Naive thymus-derived CD4-positive, alpha-beta T cell (primary cell): Measurements from ENCODE around the gene CDC14B. TPM values are rescaled to one million over a fixed set of nuclear protein-coding genes. Genes with fewer than 3 reads are reported as not detected.
"Not testable (repeated sequence)": the region's sequence is repeated elsewhere in the genome, so short reads cannot be mapped to it uniquely, and the experiment has no call there.

ENCODE experiments used
- ATAC-seq: fragments of 150-1000 bp; cut with Tn5 transposase; 2 replicates; pipeline ENCODE4 v1.10.0; 2021; ENCODE audit warnings: mild to moderate bottlenecking, moderate library complexity
- CTCF ChIA-PET: fragments of 350-600 bp; sonication (Branson Sonifier 250); formaldehyde crosslinking; loops from one replicate; lab custom pipeline; 2021; ENCODE audit warnings: antibody characterized with exemption; lab: Charles Lee
- POLR2A ChIA-PET: fragments of 350-600 bp; sonication (Branson Sonifier 250); formaldehyde crosslinking; loops from one replicate; lab custom pipeline; 2021; ENCODE audit warnings: antibody characterized with exemption, inconsistent platforms; lab: Charles Lee
- DNase-seq, 9 donors: peaks; one replicate each; pipeline versions ENCODE4 v3.0.0 to v3.0.0-alpha.2; 2020 to 2022; ENCODE audit warnings: mixed read lengths in 1 of 9
- H3K27ac ChIP-seq: one replicate; pipeline ENCODE4 v1.7.0; 2013; ENCODE audit warnings: mild to moderate bottlenecking, low read depth, low read length, moderate library complexity
- H3K27me3 ChIP-seq, 2 donors: one replicate each; pipeline ENCODE4 v1.7.0; 2013; ENCODE audit warnings: low read length in 2 of 2, mild to moderate bottlenecking in 2 of 2, moderate library complexity in 2 of 2; ENCODE audit not compliant: control insufficient read depth in 2 of 2, insufficient read depth in 2 of 2
- H3K36me3 ChIP-seq, 3 experiments: 1 replicate in 2 of 3; 2 replicates in 1 of 3; pipeline ENCODE4 v1.7.0; 2013; ENCODE audit warnings: low read length in 3 of 3, mild to moderate bottlenecking in 3 of 3, moderate library complexity in 1 of 3; ENCODE audit not compliant: insufficient read depth in 3 of 3, control insufficient read depth in 2 of 3
- H3K4me1 ChIP-seq, 2 donors: one replicate each; pipeline ENCODE4 v1.7.0; 2013; ENCODE audit warnings: low read length in 2 of 2, mild to moderate bottlenecking in 2 of 2, moderate library complexity in 1 of 2; ENCODE audit not compliant: control insufficient read depth in 2 of 2, insufficient read depth in 2 of 2
- H3K4me3 ChIP-seq: 2 replicates; pipeline ENCODE4 v1.7.0; 2013; ENCODE audit warnings: mild to moderate bottlenecking, low read length
- H3K9me3 ChIP-seq, 3 experiments: 1 replicate in 2 of 3; 2 replicates in 1 of 3; pipeline ENCODE4 v1.7.0; 2013; ENCODE audit warnings: low read length in 3 of 3; ENCODE audit not compliant: control insufficient read depth in 2 of 3
- H3K27ac Mint-ChIP-seq, 9 donors: one replicate each; pipeline ENCODE4 v1.8.0; 2020 to 2022; ENCODE audit warnings: mixed read lengths in 9 of 9, mild to moderate bottlenecking in 8 of 9, moderate library complexity in 5 of 9, inconsistent platforms in 2 of 9
- H3K27me3 Mint-ChIP-seq, 5 donors: one replicate each; pipeline ENCODE4 v1.8.0; 2021 to 2022; ENCODE audit warnings: mixed read lengths in 5 of 5, mild to moderate bottlenecking in 1 of 5
- H3K36me3 Mint-ChIP-seq, 5 donors: one replicate each; pipeline ENCODE4 v1.8.0; 2020 to 2022; ENCODE audit warnings: mixed read lengths in 5 of 5, mild to moderate bottlenecking in 3 of 5, inconsistent platforms in 1 of 5
- H3K4me1 Mint-ChIP-seq, 7 donors: one replicate each; pipeline ENCODE4 v1.8.0; 2020 to 2022; ENCODE audit warnings: mixed read lengths in 7 of 7, mild to moderate bottlenecking in 3 of 7, inconsistent platforms in 1 of 7
- H3K4me3 Mint-ChIP-seq, 10 donors: one replicate each; pipeline ENCODE4 v1.8.0; 2020 to 2022; ENCODE audit warnings: mild to moderate bottlenecking in 10 of 10, mixed read lengths in 10 of 10, moderate library complexity in 6 of 10, inconsistent platforms in 2 of 10
- H3K9me3 Mint-ChIP-seq, 11 donors: one replicate each; pipeline ENCODE4 v1.8.0; 2020 to 2022; ENCODE audit warnings: mixed read lengths in 11 of 11, mild to moderate bottlenecking in 4 of 11, inconsistent platforms in 1 of 11, moderate library complexity in 1 of 11
- intact Hi-C, 2 donors: fragments of 100-400 bp; cut with micrococcal nuclease; formaldehyde crosslinking; loops; one replicate each; pipeline ENCODE4 v1.15.1; 2023
- polyA plus RNA-seq, 2 donors: library from polyadenylated mRNA; unstranded; fragments of 300-500 nt; fragmentation: Illumina TruSeq; gene quantifications; one replicate each; pipeline ENCODE4 v1.2.3, GENCODE V29; 2021
- total RNA-seq, 6 experiments: library from RNA in 5 of 6; stranded (reverse) in 5 of 6; gene quantifications; 1 replicate in 5 of 6; 2 replicates in 1 of 6; pipeline ENCODE4 v1.2.3 and lab custom pipeline; 2021 to 2026

CDC14B gene
- total RNA-seq (10 to 100 TPM in 2 of 5 experiments, 1 to 10 TPM in 2, under 1 TPM in 1; 0.41 to 16.5 (median 9.4) TPM), polyA plus RNA-seq (10 to 100 TPM in 1 of 2 donors, 1 to 10 TPM in 1; 9.3 to 11.0 TPM), total RNA-seq (lab: John Stamatoyannopoulos, UW) (13.1 reads per million, percentile 41 among the genes with 10 or more reads in this experiment)

DNA sequence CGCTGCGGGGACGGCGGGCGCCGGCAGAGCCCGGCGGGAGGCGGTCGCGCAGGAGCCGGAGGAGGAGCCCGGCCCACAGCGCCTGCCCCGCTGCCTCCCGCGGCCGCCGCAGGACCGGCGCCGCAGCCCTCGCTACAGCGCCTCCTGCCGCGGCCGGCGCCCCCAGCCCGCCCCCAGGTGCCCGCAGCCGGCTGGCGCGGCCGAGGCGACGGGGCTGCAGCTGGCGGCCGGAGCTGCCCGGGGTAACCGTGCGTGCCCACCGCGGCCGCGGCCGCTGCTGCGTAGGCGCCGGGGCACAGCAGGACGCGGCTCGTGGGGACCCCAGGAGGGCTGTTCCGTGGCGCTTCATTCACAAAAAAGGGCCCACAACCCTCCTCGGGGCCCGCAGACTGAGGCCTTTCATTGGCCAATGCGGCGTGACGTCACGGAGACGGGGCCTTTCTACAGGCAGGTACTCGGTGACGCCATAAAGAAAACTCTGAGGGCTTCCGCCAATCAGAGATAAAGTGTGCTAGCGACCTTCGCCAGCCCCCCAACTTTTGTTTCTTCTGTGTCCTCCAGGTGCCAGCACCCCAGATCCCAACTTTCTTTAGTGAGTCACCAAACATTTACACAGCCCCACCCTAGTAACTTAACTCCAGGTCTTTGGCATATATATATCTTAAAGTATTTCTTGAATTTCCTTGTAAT lies at the start of gene CDC14B:
Gene CDC14B, minus strand, starts transcription at position 353 of the 690 bp plus-strand sequence. CDS start 465 bp downstream, outside the sequence.
- peak within 1 kb of the TSS in 5 of 9 donors; percentile 17 to 71 (median 38) for H3K27ac Mint-ChIP-seq
- CTCF ChIA-PET = no interaction called here
- POLR2A ChIA-PET = no interaction called here

DNA sequence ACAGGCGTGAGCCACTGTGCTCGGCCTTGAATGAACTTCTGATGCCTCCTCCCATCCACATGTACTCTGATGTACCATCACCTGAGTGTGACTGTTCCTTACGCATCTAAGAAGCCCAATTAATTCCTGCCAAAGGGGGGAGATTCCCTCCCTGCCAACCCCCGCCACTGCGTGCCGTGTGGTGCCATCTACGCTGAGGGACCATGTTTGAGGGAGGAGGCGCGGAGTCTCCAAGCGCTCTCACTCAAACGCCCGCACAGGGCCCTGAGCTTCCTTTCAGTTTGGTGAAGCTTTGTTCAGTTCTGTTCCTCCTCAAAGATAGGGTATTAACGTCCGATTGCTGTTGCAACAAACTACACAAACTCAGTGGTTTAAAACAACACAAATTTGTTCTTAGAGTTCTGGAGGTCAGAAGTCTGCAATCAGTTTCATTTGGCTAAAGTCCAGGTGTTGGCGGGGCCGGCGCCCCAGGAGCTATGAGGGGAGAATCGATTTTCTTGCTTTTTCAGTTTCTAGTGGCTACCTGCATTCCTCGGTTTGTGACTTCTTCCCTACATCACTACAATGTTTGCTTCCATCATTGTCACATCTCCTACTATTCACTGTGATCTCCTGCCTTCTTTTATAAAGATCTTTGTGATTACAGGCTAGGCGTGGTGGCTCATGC lies 49.4 kb upstream of the CDC14B start:
- no peak overlapping the region for H3K27ac ChIP-seq
- Mint-ChIP-seq H3K27ac (no peak overlapping the region), H3K4me3 (no peak overlapping the region), H3K36me3 (no peaks in the 10 kb centered on the region), H3K4me1 (peaks cover 0 to 1% (median 0%) of the 10 kb centered on the region in 7 donors), H3K9me3 (peaks cover 0 to 5% (median 0%) of the 10 kb centered on the region in 11 donors), H3K27me3 (peaks cover 0 to 21% (median 10%) of the 10 kb centered on the region in 5 donors)
- no peaks in the 10 kb centered on the region for H3K36me3 ChIP-seq
- no peaks in the 10 kb centered on the region for H3K9me3 ChIP-seq
- H3K27me3 ChIP-seq = no peaks in the 10 kb centered on the region
- ChIA-PET CTCF (no interaction called here), POLR2A (no interaction called here)
- H3K4me1 ChIP-seq = no peaks in the 10 kb centered on the region
- ATAC-seq = no peak
- intact Hi-C loops = loop anchor here (5.0 kb wide), 1 partner anchor 437 kb away; no protein-coding TSS in a partner anchor
- H3K4me3 ChIP-seq = no peak overlapping the region
- DNase-seq = no peak

More for the DNA sequence above, at the start of gene CDC14B:
- H3K9me3 Mint-ChIP-seq = peaks cover 0 to 1% (median 0%) of the 10 kb centered on the region in 11 donors
- no peak within 1 kb of the TSS for H3K27ac ChIP-seq
- H3K36me3 ChIP-seq = no peaks in the 10 kb centered on the region
- H3K4me1 ChIP-seq = peaks cover 0 to 8% of the 10 kb centered on the region in 2 donors
- peak within 1 kb of the TSS; percentile 59 to 85 (median 78) for H3K4me3 Mint-ChIP-seq
- no peaks in the 10 kb centered on the region for H3K36me3 Mint-ChIP-seq
- H3K27me3 ChIP-seq = peaks cover 2 to 4% of the 10 kb centered on the region in 2 donors
- peaks cover 0 to 20% (median 5%) of the 10 kb centered on the region in 7 donors for H3K4me1 Mint-ChIP-seq
- DNase-seq = peak; percentile 42 to 84 (median 62)
- H3K4me3 ChIP-seq = peak within 1 kb of the TSS; percentile 51
- peaks cover 24 to 60% (median 52%) of the 10 kb centered on the region in 5 donors for H3K27me3 Mint-ChIP-seq
- intact Hi-C loops = loop anchor here (1.0 to 5.0 kb wide), 3 partner anchors 35 to 1498 kb away; partner anchors contain the start of gene TRIM14 (in 1 of the 2)
- ATAC-seq = peak; percentile 83
- H3K9me3 ChIP-seq = no peaks in the 10 kb centered on the region

DNA sequence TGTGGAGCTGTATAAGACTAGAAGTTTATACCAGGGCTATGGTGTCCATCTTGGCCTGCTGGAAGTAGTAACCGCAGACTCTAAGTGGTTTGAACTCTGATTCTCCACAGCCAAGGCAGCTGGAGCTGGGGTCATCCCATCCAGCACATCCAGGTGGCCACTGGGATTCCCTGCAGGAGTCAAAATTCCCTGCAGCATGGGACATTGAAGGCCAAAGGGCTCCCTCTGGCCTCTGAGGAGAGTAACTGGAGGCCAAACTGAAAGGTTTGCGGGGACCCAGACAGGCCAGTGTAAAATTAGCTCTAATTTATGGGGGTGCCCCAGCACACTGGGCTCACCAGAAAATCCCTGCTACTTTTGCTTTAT lies 47.7 kb upstream of the CDC14B start:
- intact Hi-C loops = loop anchor here (5.0 kb wide), 1 partner anchor 435 kb away; no protein-coding TSS in a partner anchor
- ATAC-seq = no peak
- no peak overlapping the region for H3K27ac Mint-ChIP-seq

DNA sequence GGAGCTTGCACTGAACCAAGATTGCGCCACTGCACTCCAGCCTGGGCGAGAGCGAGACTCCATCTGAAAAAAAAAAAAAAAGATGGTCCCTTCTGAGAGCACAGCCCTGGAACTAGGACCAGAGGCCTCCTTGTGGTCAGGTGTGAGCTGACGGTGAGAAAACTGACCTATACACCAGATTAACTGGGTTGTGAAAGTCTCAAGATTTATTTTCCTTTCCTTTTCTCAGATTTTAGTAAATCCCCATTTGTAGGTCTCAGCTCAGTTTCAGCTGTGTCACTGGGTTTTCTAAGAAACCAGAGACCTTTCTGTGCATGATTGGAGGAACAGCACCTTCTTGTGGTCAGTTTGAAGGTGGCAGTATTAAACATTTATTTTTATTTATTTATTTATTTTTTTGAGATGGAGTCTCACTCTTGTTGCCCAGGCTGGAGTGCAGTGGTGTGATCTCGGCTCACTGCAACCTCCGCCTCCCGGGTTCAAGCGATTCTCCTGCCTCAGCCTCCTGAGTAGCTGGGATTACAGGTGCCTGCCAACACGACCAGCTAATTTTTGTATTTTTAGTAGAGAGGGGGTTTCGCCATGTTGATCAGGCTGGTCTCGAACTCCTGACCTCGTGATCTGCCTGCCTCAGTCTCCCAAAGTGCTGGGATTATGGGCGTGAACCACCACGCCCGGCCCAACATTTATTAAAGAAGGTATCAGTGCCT lies 47.2 kb upstream of the CDC14B start:
- not testable (repeated sequence) for H3K4me1 Mint-ChIP-seq, H3K4me3 ChIP-seq, H3K27ac ChIP-seq, H3K27me3 ChIP-seq, H3K36me3 ChIP-seq, H3K36me3 Mint-ChIP-seq, H3K9me3 Mint-ChIP-seq, H3K4me1 ChIP-seq, H3K4me3 Mint-ChIP-seq, H3K27ac Mint-ChIP-seq, H3K9me3 ChIP-seq
- CTCF ChIA-PET = interaction anchor here (0.7 to 1.1 kb wide), 3 partner anchors 11 to 351 kb away, joined by 3 to 6 read pairs (median 3); no protein-coding TSS in a partner anchor
- H3K27me3 Mint-ChIP-seq = peaks cover 0 to 21% (median 4%) of the 10 kb centered on the region in 5 donors
- intact Hi-C loops = loop anchor here (1.0 to 5.0 kb wide), 2 partner anchors 340 to 435 kb away; no protein-coding TSS in a partner anchor
- POLR2A ChIA-PET = interaction anchor here (0.6 kb wide), 1 partner anchor 248 kb away, joined by 3 read pairs; no protein-coding TSS in a partner anchor
- DNase-seq = peak in 5 of 9 donors; percentile 10 to 32 (median 22)
- peak; percentile 75 for ATAC-seq

More for the DNA sequence above, 47.7 kb upstream of the CDC14B start:
- no peak for DNase-seq
- Mint-ChIP-seq H3K4me1 (peaks cover 0 to 1% (median 0%) of the 10 kb centered on the region in 7 donors), H3K9me3 (peaks cover 0 to 2% (median 0%) of the 10 kb centered on the region in 11 donors), H3K4me3 (no peak overlapping the region), H3K36me3 (no peaks in the 10 kb centered on the region), H3K27me3 (peaks cover 0 to 20% (median 10%) of the 10 kb centered on the region in 5 donors)
- Histone ChIP-seq H3K9me3 (no peaks in the 10 kb centered on the region), H3K4me1 (no peaks in the 10 kb centered on the region), H3K36me3 (no peaks in the 10 kb centered on the region), H3K27me3 (no peaks in the 10 kb centered on the region), H3K27ac (no peak overlapping the region), H3K4me3 (no peak overlapping the region)
- ChIA-PET POLR2A (no interaction called here), CTCF (interaction anchor here (0.6 to 1.1 kb wide), 4 partner anchors 12 to 391 kb away, joined by 3 to 6 read pairs (median 3); no protein-coding TSS in a partner anchor)

DNA sequence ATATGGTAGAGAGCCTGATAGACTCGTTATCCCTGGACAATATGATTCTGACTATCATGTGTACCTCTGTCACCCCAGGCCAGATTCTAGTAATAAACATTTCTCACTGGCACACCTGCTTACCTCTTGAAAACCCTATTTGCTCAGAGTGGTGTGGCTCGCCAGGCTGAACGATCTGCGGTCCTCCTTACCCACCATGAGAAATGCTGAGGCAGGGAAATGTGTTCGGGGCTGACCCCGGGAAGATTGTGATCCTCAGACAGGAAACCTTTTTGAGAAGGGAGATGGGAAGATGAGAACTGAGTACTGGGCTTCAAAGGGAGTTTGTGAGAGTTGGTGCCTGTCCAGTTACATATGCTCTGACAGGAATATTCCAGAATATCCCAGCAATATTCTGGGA lies 46.1 kb upstream of the CDC14B start:
- Mint-ChIP-seq H3K4me1 (peaks cover 0 to 1% (median 0%) of the 10 kb centered on the region in 7 donors), H3K9me3 (no peaks in the 10 kb centered on the region), H3K4me3 (no peak overlapping the region), H3K27ac (no peak overlapping the region), H3K27me3 (peaks cover 0 to 21% (median 4%) of the 10 kb centered on the region in 5 donors), H3K36me3 (no peaks in the 10 kb centered on the region)
- Histone ChIP-seq H3K4me3 (no peak overlapping the region), H3K9me3 (no peaks in the 10 kb centered on the region), H3K36me3 (no peaks in the 10 kb centered on the region), H3K27ac (no peak overlapping the region), H3K27me3 (no peaks in the 10 kb centered on the region), H3K4me1 (no peaks in the 10 kb centered on the region)
- DNase-seq (no peak), ATAC-seq (no peak)
- intact Hi-C loops = loop anchor here (1.0 to 5.0 kb wide), 2 partner anchors 338 to 433 kb away; no protein-coding TSS in a partner anchor
- CTCF ChIA-PET = interaction anchor here (0.6 kb wide), 2 partner anchors 198 to 336 kb away, joined by 3 read pairs; no protein-coding TSS in a partner anchor
- POLR2A ChIA-PET = no interaction called here
